ENCODE results near the gene MYORG.

The MYORG gene

GRCh38 chr9:34376596-34377403 is at the start of gene MYORG:
MYORG (minus strand) TSS chr9:34376898; CDS start chr9:34372943, 3,955 bp downstream.
- peak; percentile 94 for DNase-seq (ENCODE audit: low read depth)

GRCh38 chr9:34419716-34420504 is 43.2 kb upstream of the MYORG start:
- no peak for DNase-seq (ENCODE audit: low read depth)

GRCh38 chr9:34417734-34418133 is 41.0 kb upstream of the MYORG start:
- no peak for DNase-seq (ENCODE audit: low read depth)

GRCh38 chr9:34413231-34413852 is 36.6 kb upstream of the MYORG start:
- DNase-seq (ENCODE audit: low read depth) = peak; percentile 34

GRCh38 chr9:34412336-34412735 is 35.6 kb upstream of the MYORG start:
- DNase-seq (ENCODE audit: low read depth) = no peak

GRCh38 chr9:34409154-34409553 is 32.5 kb upstream of the MYORG start:
- no peak for DNase-seq (ENCODE audit: low read depth)

GRCh38 chr9:34408173-34408572 is 31.5 kb upstream of the MYORG start:
- no peak for DNase-seq (ENCODE audit: low read depth)

GRCh38 chr9:34406219-34406618 is 29.5 kb upstream of the MYORG start:
- no peak for DNase-seq (ENCODE audit: low read depth)

GRCh38 chr9:34405719-34406118 is 29.0 kb upstream of the MYORG start:
- DNase-seq (ENCODE audit: low read depth) = no peak

GRCh38 chr9:34403554-34404380 is 27.1 kb upstream of the MYORG start:
- DNase-seq (ENCODE audit: low read depth) = peak; percentile 49

GRCh38 chr9:34400686-34401602 is 24.2 kb upstream of the MYORG start:
- no peak for DNase-seq (ENCODE audit: low read depth)

- no peak for DNase-seq (ENCODE audit: low read depth)
These were observed 23.6 kb upstream of the MYORG start for GRCh38 chr9:34400275-34400674.

- no peak for DNase-seq (ENCODE audit: low read depth)
These were observed 23.0 kb upstream of the MYORG start for GRCh38 chr9:34399729-34400128.

GRCh38 chr9:34398875-34399274 is 22.2 kb upstream of the MYORG start:
- no peak for DNase-seq (ENCODE audit: low read depth)

- no peak for DNase-seq (ENCODE audit: low read depth)
These were observed 19.8 kb upstream of the MYORG start for GRCh38 chr9:34396276-34397214.

GRCh38 chr9:34392511-34392910 is 15.8 kb upstream of the MYORG start:
- DNase-seq (ENCODE audit: low read depth) = no peak

GRCh38 chr9:34387239-34387638 is 10.5 kb upstream of the MYORG start:
- DNase-seq (ENCODE audit: low read depth) = no peak

GRCh38 chr9:34386656-34387055 is 10.0 kb upstream of the MYORG start:
- no peak for DNase-seq (ENCODE audit: low read depth)

- no peak for DNase-seq (ENCODE audit: low read depth)
These were observed 9.0 kb upstream of the MYORG start for GRCh38 chr9:34385561-34386230.

All from HS-27A (cell line).